NCI-H1694 treated with DMSO at 0.1 percent for 48 hours (cell line): ENCODE measurements around the gene ZNF823.
"Not testable (repeated sequence)": the region's sequence is repeated elsewhere in the genome, so short reads cannot be mapped to it uniquely, and the experiment has no call there.

ENCODE experiments used
- DNase-seq: peaks from one replicate; lab custom pipeline; 2025; lab: John Stamatoyannopoulos, UW

Gene ZNF823

DNA sequence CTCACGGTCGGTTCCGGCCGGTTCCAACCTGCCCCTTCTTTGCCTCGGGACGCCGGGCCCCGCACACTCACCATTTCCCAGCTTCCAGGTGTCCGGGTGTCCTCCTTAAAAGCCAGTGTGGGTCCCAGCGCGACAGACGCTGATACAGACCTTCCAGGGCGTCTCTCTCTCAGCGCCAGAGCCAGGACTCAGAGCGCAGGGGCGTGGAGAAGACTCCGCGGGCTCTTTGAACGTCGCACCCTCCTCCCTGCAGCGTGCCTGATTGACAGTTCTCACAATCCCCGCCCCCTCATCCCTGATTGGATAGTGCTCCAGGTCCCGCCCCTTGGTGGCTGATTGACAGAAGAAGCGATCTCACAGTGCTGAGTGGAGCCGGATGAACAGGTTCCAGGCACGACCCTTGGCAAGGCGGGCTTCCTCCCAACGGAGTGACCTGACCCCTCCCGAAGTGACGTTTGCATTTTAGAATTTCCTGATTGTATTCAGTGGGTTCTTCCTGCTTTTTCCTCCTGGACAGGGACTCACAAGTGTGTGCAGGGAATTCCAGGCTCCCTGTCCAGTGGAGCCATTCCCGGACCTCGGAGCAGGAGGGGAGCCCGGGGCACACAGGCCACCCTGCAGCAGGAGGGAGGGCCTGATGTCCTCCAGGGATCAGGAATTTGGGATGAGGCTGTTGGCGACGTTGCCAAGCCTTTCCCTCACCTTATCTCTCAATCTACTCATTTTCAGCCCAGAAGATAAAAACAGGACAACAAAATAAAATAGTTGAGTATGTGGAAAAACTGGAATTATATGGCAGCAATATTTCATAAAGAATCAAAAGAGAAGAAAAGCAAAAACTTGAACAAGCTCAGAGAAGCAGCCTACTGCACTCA, at the start of gene ZNF823:
Gene ZNF823, minus strand, starts transcription at position 201 of the 875 bp plus-strand sequence. Its CDS starts 127 bp downstream, at position 74.
- DNase-seq, result peak; percentile 6

DNA sequence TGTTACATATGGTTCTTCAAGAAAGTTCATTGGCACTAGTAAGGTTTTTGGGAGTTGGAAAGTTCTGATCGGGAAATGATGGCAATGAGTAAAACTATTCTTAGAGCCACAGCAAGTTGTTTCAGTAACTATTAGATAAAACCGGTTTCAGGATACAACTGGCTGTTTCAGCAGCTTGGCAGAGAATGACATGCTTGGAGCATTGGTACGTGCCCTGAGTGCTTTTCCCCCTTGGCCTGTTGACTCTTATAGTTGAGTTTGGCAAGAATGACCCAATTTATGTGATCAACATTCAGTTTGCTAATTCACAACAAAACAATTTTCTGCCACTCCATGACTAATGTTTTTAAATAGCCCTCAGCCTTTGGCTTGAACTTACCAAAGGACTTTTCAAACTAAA, 48.8 kb upstream of the ZNF823 start:
- DNase-seq, result no peak

DNA sequence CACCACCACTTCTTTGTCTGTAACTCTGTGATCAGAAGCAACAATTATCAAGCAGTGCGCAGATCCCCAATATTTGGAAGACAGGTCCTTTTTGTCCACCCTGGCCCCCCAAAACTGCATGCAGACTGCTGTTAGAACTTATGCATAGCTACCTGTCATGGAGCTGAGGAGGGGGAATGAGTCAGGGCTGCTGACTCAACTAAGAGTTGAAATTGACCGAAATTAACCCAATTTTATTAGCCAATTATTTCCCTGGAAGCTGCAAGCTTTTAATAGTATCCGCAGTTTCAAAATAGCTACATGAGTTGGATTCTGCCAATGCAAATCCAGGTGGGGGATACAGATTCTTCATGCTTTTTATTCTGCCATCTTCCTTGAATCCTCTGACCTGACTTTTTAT, 45.6 kb upstream of the ZNF823 start:
- no peak for DNase-seq

DNA sequence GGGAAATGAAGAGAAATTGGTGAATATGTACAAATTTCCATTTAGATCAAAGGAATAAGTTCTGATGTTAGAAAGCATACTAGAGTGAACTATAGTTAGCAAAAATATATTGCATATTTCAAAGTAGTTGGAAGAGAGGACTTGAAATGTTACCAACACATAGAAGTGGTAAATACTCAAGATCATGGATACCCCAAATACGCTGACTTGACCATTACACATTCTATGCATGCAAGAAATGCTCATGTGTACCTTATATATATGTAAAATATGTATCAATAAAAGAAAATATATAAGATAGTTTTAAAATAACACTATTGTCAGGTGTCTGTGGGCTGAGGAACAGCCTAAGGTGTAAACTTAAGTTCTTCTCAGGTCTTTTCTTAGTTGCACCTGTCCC, 45.0 kb upstream of the ZNF823 start:
- no peak for DNase-seq

DNA sequence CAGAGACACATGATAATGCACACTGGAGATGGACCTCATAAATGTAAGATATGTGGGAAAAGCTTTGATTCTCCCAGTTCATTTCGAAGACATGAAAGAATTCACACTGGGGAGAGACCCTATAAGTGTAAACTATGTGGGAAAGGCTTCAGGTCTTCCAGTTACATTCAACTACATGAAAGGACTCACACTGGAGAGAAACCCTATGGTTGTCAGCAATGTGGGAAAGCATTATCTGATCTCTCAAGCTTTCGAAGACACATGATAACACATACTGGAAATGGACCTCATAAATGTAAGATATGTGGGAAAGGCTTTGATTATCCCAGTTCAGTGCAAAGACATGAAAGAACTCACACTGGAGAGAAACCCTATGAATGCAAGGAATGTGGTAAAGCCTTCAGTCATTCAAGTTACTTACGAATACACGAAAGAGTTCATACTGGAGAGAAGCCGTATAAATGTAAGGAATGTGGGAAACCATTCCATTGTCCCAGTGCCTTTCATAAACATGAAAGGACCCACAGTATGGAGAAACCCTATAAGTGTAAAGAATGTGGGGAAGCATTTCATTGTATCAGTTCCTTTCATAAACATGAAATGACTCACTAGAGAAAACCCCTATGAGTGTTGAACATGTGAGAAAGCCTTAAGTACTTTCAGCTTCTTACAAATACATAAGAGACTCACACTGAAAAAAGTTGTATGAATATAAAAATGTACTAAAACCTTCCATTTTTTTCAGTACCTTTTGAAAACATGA, 42.7 kb upstream of the ZNF823 start:
- DNase-seq, result no peak

DNA sequence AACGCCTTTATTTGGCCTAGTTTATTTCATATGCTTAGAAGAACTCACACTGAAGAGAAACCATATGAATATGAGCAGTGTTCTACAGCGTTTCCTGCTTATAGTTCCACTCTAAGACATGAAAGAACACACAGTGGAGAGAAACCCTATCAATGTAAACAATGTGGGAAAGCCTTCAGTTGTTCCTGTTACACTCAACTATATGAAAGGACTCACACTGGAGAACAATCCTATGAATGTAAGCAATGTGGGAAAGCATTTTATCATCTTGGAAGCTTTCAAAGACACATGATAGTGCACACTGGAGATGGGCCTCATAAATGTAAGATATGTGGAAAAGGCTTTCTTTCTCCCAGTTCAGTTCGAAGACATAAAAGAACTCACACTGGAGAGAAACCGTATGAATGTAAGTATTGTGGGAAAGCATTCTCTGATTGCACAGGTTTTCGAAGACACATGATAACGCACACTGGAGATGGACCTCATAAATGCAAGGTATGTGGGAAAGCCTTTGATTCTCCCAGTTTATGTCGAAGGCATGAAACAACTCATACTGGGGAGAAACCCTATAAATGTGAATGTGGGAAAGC, 41.8 kb upstream of the ZNF823 start:
- no peak for DNase-seq

DNA sequence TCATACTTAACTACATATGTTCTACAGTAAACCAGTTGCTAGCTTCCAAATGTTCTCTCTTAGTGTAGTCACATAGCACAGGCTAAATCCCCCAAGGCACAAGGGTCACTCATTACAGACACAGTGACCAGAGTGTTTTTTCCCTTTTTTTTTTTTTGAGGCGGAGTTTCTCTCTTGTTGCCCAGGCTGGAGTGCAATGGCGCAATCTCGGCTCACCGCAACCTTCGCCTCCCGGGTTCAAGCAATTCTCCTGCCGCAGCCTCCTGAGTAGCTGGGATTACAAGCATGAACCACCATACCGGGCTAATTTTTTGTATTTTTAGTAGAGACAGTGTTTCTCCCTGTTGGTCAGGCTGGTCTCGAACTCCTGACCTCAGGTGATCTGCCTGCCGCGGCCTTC, 37.9 kb upstream of the ZNF823 start:
- DNase-seq, result not testable (repeated sequence)

DNA sequence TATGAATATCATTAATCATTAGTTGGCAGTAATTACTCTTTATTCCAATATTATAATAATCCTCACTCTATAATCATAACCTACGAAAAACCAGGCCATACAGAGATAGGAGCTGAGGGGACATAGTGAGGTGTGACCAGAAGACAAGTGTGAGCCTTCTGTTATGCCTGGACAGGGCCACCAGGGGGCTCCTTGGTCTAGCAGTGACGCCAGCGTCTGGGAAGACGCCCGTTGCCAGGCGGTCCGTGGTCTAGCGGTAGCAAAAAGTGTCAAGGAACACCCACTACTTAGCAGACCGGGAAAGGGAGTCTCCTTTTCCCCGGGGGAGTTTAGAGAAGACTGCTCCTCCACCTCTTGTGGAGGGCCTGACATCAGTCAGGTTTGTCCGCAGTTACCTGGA, 32.8 kb upstream of the ZNF823 start:
- not testable (repeated sequence) for DNase-seq

DNA sequence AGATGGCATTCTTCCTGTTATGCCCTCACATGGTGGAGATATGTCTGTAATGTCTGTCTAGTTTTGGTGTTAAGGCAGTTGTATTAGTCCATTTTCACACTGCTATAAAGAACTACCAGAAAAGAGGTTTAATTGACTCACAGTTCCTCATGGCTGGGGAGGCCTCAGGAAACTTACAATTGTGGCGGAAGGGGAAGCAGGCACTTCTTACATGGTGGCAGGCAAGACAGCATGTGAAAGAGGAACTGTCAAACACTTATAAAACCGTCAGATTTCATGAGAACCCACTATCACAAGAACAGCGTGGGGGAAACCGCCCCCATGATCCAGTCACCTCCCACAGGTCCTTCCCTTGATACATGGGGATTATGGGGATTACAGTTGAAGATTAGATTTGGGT, 31.2 kb upstream of the ZNF823 start:
- no peak for DNase-seq

DNA sequence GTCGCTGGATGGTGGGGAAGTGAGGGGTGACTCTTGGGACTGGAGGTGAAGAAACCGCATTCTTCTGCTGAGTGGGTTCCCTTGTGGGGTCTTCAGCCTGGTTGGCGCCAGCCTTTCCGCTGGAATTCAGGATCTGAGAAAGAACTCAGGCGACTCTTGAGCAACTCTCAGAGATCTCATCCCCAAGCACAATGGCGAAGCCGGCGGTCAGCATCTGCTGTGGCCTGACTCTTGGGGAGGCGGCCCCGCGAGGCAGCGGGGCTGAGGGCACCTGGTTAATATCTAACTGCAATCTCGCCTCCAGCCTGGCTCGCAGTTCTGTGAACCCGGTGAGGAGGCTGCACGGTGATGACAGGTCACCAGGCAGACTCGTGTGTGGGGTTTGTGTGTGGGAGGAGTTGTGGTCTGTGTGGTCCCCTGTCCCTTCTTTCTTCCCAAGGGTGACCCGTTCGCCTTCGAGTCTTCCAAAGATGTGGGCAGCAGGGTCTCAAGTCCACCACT, 28.9 kb upstream of the ZNF823 start:
- DNase-seq, result no peak

DNA sequence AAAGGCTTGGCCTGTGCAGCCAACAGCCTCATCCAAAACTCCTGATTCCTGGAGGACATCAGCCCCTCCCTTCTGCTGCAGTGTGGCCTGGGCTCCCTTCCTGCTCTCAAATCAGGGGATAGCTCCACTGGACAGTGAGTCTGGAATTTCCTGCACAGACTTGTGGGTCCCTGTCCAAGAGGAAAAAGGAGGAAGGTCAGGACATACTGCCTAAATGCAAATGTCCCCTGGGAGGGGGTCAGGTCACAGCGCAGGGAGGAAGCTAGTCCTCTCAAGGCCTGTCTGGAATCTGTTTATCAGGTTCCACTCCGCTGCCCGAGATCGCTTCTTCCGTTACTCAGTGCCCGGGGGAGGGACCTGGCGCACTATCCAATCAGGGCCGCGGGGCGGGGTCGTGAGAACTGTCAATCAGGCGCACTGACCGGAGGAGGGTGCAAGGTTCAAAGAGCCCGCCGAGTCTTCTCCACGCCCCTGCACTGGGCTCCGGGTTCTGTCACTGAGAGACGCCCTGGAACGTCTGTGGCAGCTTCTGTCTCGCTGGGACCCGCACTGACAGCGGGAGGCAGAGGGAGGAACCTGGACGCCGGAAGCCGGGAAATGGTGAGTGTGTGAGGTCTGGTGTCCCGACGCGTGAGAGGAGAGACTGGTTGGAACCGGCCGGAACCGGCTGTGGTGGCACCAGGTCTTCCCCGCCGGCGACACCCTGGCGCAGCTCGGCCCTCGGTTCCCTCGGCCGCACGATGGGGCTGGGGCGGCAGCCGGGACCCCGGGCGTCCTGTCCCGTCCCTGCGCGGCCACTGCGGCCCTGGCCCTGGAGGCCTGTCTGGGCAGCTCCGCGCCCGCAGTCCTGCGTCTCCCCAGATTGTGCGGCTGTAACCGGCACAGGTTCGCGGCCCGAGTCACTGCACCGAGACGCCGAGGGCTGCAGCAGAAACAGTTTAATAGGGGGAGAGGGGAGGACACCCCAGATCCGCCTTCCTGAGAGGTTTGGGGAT, 28.1 kb upstream of the ZNF823 start, which contains the start of gene ZNF441:
Gene ZNF441, plus strand, starts transcription at position 404 of the 995 bp plus-strand sequence. Its CDS starts 194 bp downstream, at position 598.
- no peak for DNase-seq

DNA sequence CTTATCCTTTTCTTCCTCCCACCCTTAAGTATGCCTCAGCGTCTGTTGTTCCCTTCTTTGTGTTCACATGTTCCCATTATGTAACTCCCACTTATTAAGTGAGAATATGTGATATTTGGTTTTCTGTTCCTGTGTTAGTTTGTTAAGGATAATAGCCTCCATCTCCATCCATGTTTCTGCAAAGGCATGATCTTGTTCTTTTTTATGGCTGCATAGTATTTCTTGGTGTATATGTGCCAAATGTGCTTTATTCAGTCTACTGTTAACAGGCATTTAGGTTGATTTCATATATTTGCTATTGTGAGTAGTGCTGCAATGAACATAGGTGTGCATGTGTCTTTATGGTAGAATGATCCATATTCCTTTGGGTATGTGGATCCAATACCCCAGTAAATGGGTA, 24.9 kb upstream of the ZNF823 start:
- DNase-seq, result no peak

DNA sequence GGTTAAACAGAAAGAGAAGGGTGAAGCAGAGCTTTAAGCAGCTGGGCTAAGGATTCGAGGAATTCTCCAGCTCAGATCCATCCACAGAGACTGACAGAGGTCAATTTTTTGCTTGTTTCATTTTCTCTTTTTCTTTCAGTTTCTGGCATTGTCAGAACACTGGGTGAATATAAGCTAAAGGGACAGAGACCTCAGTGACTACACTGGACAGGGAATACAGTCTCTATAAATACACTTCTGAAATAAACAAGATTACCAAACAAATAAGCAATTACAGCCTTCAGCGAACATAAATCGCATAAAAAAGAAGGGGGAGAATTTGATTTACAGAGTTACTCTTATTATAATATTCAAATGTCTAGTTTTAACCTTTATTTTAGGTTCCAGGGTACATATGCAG, 24.4 kb upstream of the ZNF823 start:
- no peak for DNase-seq

DNA sequence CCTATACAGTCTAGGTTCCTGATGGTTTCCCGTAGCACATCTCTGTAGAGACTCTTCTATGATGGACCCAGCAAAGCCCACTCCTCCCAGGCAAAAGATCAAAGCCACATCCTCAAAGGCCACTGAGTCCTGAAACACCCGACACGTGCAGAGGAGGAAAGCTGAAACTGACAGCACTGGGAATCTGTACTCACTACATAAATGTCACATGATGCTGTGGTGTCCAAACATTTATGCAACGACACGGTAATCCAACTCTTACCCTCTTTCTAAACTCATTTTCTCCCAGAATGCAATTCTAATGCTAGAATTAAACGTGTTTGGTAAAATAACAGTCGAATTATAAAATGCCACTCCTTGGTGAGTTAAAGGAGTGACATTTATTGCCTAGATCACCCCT, 21.1 kb upstream of the ZNF823 start:
- no peak for DNase-seq

DNA sequence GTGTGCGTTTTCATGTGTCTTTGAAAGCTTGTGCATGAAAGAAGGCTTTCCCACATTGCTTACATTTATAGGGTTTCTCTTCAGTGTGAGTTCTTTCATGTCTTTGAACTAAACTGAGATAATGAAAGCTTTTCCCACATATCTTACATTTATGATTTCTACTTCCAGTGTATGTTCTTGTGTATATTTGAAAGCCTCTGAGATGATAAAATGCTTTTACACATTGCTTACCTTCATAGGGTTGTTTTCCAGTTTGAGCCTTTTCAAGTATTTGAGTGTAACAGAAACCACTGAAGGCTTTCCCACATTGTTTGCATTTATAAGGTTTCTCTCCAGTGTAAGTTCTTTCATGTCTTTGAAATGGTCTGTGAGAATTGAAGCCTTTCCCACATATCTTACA, 18.2 kb upstream of the ZNF823 start:
- no peak for DNase-seq

DNA sequence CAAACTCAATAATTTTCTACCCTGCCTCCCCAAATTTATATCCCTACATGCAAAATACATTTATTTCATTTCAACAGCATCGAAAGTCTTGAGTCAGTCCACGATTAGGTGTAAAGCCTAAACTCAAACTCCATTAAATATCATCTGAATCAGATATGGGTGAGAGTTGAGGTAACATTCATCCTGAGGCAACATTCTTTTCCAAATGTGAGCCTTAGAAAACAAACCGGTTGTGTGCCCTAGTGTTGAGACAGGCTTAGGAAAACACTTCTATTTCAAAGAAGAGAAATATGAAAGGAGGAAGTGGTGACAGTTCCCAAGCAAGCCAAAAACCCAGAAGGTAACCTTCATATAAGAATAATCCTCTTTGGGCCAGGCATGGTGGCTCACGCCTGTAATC, 15.9 kb upstream of the ZNF823 start:
- DNase-seq, result no peak

DNA sequence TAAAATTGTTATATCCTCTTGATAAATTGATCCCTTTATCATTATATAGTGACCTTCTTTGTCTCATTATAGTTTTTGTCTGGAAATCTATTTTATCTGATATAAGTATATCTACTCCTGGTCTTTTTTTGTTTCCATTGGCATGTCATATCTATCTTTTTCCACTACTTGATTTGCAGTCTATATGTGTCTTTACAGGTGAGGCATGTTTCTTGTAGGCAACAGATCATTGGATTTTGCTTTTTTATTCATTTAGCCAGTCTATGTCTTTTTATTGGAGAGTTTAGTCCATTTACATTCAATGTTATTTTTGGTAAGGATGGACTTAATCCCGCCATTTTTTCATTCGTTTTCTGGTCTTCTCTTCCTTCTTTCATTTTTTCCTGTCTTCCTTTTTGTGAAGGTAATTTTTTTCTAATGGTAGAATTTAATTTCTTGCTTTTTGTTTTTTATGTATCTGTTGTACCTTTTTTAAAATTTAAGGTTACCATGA, 13.5 kb upstream of the ZNF823 start:
- no peak for DNase-seq

DNA sequence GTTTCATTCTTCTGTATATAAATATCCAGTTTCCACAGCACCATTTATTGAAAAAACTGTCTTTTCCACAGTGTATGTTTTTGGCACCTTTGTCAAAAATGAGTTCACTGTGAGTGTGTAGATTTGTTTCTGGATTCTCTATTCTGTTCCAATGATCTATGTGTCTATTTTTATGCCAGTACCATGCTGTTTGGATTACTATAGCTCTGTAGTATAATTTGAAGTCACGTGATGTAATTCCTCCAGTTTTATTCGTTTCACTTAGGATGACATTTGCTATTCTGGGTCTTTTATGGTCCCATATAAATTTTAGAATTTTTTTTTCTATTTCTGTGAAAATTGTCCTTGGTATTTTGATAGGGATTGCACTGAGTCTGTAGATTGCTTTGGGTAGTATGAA, 11.0 kb upstream of the ZNF823 start:
- no peak for DNase-seq

DNA sequence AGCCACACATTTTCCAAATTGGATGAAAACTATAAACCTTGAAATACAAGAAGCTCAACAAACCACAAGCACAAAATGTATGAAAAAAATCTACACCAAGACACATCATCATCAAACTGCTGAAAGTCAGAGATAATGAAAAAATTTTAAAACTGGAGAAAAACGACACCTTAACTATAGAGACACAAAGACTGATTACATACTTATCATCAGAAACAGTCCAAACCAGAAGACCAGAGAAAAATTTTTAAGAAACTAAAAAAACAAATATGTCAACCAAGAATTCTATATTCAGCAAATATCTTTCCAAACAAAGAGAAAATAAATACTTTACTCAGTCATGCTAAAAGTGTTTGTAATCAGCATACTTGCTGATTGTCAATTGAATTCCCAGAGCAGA, 8.5 kb upstream of the ZNF823 start:
- no peak for DNase-seq

DNA sequence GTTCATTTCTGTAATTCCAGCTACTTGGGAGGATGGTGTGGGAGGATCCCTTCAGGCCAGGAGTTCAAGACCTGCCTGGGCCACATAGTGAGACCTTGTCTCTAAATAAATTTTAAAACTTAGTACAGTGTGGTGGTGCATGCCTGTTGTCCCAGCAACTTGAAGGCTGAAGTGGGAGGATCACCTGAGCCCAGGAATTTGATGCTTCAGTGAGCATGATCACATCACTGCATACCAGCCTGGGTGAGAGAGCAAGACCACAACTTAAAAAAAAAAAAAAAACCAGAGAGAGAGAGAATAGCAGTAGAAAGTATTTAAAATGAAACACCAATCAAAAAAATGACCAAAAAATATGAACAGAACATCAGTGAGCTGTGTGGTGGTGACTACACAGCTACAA, 7.1 kb upstream of the ZNF823 start:
- no peak for DNase-seq
